Keratinocyte (primary cell): ENCODE data around the gene MYADML2.

Experiments used
- EZH2 ChIP-seq: IDR thresholded peaks from one replicate; pipeline ENCODE4 v1.6.1; 2012; ENCODE audit warnings: inconsistent platforms, mild to moderate bottlenecking, low read length, moderate library complexity
- TF ChIP-seq, protein P1 (sequence below), 3 experiments: IDR thresholded peaks in 1 of 3; conservative IDR thresholded peaks in 1 of 3; optimal IDR thresholded peaks in 1 of 3; 2 replicates in 2 of 3; 3 replicates in 1 of 3; pipeline versions ENCODE3 to v1.5.1; 2011; ENCODE audit warnings: low read length in 3 of 3, mild to moderate bottlenecking in 3 of 3, moderate library complexity in 2 of 3, control low read depth in 1 of 3, inconsistent platforms in 1 of 3; ENCODE audit not compliant: insufficient read depth in 2 of 3; ENCODE audit errors: extremely low read depth in 1 of 3

DNA sequence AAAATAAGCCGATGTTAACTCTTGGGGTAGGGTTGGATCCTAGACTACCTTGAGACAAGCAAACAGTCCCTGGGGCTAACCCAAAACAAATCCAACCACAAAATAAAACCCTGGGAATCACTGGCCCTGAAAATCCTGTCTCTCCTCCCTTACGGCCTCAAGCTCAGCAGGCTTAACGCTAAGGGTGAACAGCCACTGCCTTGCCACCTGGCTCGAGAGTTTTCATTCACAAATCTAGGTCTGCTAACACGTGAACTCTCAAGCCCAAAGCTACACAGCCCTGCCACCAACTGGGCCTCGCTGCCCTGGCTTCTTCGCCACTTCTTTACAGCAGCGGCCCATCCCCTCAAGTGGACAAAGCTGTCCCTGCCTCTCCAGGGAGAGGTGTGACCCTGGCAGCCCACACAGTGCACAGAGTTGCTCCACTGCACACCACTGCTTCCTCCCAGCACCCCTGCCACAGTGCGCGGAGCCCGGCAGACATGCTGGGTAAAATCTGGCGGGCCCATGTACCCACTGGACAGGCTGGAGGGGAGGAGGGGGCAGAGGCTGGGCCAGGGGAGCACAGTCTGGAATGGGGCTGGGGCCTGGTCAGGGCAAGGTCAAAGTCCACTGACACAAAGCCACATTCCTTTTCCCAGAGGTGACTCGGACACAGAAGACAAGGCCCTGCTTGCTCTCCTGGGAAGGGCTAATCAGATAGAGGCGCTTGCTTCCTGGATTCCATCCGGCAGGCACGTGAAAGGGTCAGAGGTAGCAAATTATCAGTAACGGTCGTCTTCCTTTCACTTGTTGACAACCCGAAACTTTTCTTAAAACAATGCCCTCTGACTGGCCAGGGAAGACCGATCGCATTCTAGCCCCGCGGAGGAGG, 36.8 kb downstream of the MYADML2 start:
- TF ChIP-seq, protein P1, sequence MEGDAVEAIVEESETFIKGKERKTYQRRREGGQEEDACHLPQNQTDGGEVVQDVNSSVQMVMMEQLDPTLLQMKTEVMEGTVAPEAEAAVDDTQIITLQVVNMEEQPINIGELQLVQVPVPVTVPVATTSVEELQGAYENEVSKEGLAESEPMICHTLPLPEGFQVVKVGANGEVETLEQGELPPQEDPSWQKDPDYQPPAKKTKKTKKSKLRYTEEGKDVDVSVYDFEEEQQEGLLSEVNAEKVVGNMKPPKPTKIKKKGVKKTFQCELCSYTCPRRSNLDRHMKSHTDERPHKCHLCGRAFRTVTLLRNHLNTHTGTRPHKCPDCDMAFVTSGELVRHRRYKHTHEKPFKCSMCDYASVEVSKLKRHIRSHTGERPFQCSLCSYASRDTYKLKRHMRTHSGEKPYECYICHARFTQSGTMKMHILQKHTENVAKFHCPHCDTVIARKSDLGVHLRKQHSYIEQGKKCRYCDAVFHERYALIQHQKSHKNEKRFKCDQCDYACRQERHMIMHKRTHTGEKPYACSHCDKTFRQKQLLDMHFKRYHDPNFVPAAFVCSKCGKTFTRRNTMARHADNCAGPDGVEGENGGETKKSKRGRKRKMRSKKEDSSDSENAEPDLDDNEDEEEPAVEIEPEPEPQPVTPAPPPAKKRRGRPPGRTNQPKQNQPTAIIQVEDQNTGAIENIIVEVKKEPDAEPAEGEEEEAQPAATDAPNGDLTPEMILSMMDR (optimal IDR thresholded peaks at IDR 0.05 in 1 of 3, IDR thresholded peaks at IDR 0.05 in 1 of 3, conservative IDR thresholded peaks at IDR 0.05 in 1 of 3; ENCODE audit: extremely low read depth in 1 of 3, insufficient read depth in 2 of 3, low read length in 3 of 3), result no peak
- no peak for TF ChIP-seq EZH2
